HepG2 (cell line): Measurements from ENCODE around the gene MASP2. TPM values are rescaled to one million over a fixed set of nuclear protein-coding genes. Genes with fewer than 3 reads are reported as not detected.

Source experiments
- ADNP ChIP-seq: sonication (generic); formaldehyde crosslinking; IDR thresholded peaks from 2 replicates; pipeline ENCODE4 v1.4.0; 2020; ENCODE audit warnings: missing genetic modification reagents
- AGO1 ChIP-seq: fragments of 200-400 bp; formaldehyde crosslinking; IDR thresholded peaks from 2 replicates; pipeline ENCODE4 v1.6.1; 2017; ENCODE audit warnings: mild to moderate bottlenecking, low read depth, low read length, moderate library complexity; ENCODE audit not compliant: poor library complexity, severe bottlenecking
- POLR2A ChIP-seq, 2 experiments: IDR thresholded peaks; 2 replicates each; pipeline ENCODE4 v1.6.1; 2011; ENCODE audit warnings: low read depth in 2 of 2, low read length in 2 of 2, mild to moderate bottlenecking in 1 of 2, moderate library complexity in 1 of 2; ENCODE audit not compliant: insufficient read depth in 1 of 2
- RBM39 ChIP-seq: fragments of 200-400 bp; formaldehyde crosslinking; IDR thresholded peaks from one replicate; pipeline ENCODE4 v1.6.1; 2018; ENCODE audit warnings: antibody characterized with exemption, mild to moderate bottlenecking, low read depth, low read length; ENCODE audit not compliant: poor library complexity, severe bottlenecking
- RFXAP ChIP-seq: sonication (generic); formaldehyde crosslinking; IDR thresholded peaks from 2 replicates; pipeline ENCODE4 v1.4.0; 2020; ENCODE audit warnings: missing genetic modification reagents, borderline replicate concordance
- ZFP36L1 ChIP-seq: sonication (generic); formaldehyde crosslinking; IDR thresholded peaks from 2 replicates; pipeline ENCODE4 v1.8.0; 2022; ENCODE audit warnings: mild to moderate bottlenecking, missing genetic modification reagents, moderate library complexity
- ZNF101 ChIP-seq: sonication (generic); formaldehyde crosslinking; IDR thresholded peaks from 2 replicates; pipeline ENCODE4 v1.4.0; 2020; ENCODE audit warnings: mild to moderate bottlenecking, low read depth, missing genetic modification reagents, borderline replicate concordance
- ZNF530 ChIP-seq: sonication (generic); formaldehyde crosslinking; IDR thresholded peaks from 2 replicates; pipeline ENCODE4 v1.5.0; 2020; ENCODE audit warnings: low read depth, mild to moderate bottlenecking, missing genetic modification reagents
- ZNF607 ChIP-seq: sonication (generic); formaldehyde crosslinking; IDR thresholded peaks from 2 replicates; pipeline ENCODE4 v1.5.1; 2020; ENCODE audit warnings: missing genetic modification reagents, mild to moderate bottlenecking, borderline replicate concordance
- ZNF768 ChIP-seq: sonication (generic); formaldehyde crosslinking; IDR thresholded peaks from 2 replicates; pipeline ENCODE4 v1.4.0; 2020; ENCODE audit warnings: missing genetic modification reagents
- polyA plus RNA-seq, 8 experiments: library from polyadenylated mRNA; depleted of rRNA in 3 of 8; stranded (reverse) in 7 of 8; unstranded in 1 of 8; fragments of >200 nt; fragmentation: Illumina TruSeq in 4 of 8; extraction: Trizol in 4 of 8; gene quantifications; 2 replicates each; pipeline versions ENCODE4 v1.2.1 to v1.2.3, GENCODE V29; 2011 to 2016; ENCODE audit warnings: low read depth in 4 of 8, missing spikeins in 1 of 8, mixed read lengths in 1 of 8; ENCODE audit not compliant: insufficient read depth in 1 of 8
- total RNA-seq, 5 experiments: library from RNA; depleted of rRNA; stranded (reverse); fragments of >200 nt; fragmentation: Illumina TruSeq; extraction: Trizol; gene quantifications; 2 replicates each; pipeline ENCODE4 v1.2.3, GENCODE V29; 2016; ENCODE audit warnings: low read depth in 1 of 5
- TF ChIP-seq, protein P1 (sequence below): sonication (generic); formaldehyde crosslinking; IDR thresholded peaks from 2 replicates; pipeline ENCODE4 v1.4.0; 2020; ENCODE audit warnings: missing genetic modification reagents, borderline replicate concordance
- TF ChIP-seq, protein P2 (sequence below): sonication (generic); formaldehyde crosslinking; IDR thresholded peaks from 2 replicates; pipeline ENCODE4 v1.9.0; 2021; ENCODE audit warnings: mild to moderate bottlenecking, missing genetic modification reagents
- TF ChIP-seq, protein P3 (sequence below): sonication (generic); formaldehyde crosslinking; IDR thresholded peaks from 2 replicates; pipeline ENCODE4 v1.4.0; 2020; ENCODE audit warnings: mild to moderate bottlenecking, missing genetic modification reagents
- TF ChIP-seq, protein P4 (sequence below): sonication (generic); formaldehyde crosslinking; IDR thresholded peaks from 2 replicates; pipeline ENCODE4 v1.4.0; 2020; ENCODE audit warnings: missing genetic modification reagents, borderline replicate concordance

MASP2 gene
- total and polyA plus RNA-seq, 2 of the 13 experiments (the other 11 are each of a cell fraction or from before 2014, with no cell fraction given) = 7.1 to 11.8 TPM

DNA sequence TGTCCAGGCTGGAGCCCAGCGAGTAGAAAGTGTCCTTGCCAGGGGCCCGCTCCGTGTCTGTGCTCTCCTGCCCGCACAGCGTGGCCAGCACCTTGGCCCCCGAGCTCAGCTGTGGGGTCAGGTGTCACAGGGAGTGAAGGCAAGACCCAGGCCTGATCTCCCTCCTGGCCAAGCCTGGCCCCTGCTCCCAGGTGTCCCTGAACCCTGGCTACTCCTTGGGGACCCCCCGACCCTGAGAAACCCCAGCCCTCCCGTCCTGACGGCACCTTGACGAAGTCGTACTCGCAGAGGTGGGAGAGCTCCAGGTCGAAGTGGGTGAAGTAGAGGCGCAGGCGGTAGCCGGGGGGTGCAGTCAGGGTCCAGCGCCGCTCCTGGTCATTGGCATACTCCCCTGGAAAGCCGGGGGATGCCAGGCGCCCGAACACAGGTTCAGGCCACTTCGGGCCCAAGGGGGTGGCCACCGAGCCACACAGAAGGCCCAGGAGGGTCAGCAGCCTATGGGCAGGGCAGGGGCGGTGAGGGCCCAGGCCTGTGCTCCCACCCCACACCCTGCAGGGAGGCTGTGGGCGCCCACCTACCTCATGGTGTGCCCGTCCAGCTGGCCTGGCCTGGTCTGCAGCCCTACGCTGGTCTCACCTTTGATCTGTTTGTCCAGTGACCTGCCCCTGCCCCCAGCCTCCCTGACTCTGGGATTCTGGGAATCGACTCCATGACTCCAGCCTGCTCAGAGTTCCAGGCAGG, at the start of gene MASP2 (continued):
- TF ChIP-seq, protein P1, sequence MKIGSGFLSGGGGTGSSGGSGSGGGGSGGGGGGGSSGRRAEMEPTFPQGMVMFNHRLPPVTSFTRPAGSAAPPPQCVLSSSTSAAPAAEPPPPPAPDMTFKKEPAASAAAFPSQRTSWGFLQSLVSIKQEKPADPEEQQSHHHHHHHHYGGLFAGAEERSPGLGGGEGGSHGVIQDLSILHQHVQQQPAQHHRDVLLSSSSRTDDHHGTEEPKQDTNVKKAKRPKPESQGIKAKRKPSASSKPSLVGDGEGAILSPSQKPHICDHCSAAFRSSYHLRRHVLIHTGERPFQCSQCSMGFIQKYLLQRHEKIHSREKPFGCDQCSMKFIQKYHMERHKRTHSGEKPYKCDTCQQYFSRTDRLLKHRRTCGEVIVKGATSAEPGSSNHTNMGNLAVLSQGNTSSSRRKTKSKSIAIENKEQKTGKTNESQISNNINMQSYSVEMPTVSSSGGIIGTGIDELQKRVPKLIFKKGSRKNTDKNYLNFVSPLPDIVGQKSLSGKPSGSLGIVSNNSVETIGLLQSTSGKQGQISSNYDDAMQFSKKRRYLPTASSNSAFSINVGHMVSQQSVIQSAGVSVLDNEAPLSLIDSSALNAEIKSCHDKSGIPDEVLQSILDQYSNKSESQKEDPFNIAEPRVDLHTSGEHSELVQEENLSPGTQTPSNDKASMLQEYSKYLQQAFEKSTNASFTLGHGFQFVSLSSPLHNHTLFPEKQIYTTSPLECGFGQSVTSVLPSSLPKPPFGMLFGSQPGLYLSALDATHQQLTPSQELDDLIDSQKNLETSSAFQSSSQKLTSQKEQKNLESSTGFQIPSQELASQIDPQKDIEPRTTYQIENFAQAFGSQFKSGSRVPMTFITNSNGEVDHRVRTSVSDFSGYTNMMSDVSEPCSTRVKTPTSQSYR (CRISPR knock-in tag) = peak; percentile 93
- no peak for TF ChIP-seq ADNP
- TF ChIP-seq, protein P2, sequence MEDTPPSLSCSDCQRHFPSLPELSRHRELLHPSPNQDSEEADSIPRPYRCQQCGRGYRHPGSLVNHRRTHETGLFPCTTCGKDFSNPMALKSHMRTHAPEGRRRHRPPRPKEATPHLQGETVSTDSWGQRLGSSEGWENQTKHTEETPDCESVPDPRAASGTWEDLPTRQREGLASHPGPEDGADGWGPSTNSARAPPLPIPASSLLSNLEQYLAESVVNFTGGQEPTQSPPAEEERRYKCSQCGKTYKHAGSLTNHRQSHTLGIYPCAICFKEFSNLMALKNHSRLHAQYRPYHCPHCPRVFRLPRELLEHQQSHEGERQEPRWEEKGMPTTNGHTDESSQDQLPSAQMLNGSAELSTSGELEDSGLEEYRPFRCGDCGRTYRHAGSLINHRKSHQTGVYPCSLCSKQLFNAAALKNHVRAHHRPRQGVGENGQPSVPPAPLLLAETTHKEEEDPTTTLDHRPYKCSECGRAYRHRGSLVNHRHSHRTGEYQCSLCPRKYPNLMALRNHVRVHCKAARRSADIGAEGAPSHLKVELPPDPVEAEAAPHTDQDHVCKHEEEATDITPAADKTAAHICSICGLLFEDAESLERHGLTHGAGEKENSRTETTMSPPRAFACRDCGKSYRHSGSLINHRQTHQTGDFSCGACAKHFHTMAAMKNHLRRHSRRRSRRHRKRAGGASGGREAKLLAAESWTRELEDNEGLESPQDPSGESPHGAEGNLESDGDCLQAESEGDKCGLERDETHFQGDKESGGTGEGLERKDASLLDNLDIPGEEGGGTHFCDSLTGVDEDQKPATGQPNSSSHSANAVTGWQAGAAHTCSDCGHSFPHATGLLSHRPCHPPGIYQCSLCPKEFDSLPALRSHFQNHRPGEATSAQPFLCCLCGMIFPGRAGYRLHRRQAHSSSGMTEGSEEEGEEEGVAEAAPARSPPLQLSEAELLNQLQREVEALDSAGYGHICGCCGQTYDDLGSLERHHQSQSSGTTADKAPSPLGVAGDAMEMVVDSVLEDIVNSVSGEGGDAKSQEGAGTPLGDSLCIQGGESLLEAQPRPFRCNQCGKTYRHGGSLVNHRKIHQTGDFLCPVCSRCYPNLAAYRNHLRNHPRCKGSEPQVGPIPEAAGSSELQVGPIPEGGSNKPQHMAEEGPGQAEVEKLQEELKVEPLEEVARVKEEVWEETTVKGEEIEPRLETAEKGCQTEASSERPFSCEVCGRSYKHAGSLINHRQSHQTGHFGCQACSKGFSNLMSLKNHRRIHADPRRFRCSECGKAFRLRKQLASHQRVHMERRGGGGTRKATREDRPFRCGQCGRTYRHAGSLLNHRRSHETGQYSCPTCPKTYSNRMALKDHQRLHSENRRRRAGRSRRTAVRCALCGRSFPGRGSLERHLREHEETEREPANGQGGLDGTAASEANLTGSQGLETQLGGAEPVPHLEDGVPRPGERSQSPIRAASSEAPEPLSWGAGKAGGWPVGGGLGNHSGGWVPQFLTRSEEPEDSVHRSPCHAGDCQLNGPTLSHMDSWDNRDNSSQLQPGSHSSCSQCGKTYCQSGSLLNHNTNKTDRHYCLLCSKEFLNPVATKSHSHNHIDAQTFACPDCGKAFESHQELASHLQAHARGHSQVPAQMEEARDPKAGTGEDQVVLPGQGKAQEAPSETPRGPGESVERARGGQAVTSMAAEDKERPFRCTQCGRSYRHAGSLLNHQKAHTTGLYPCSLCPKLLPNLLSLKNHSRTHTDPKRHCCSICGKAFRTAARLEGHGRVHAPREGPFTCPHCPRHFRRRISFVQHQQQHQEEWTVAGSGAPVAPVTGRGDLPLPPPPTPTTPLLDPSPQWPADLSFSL = no peak
- peak; percentile 50; the same call in 1 of the 2 replicates for TF ChIP-seq ZNF768
- TF ChIP-seq ZFP36L1 = no peak
- no peak for TF ChIP-seq ZNF530 (CRISPR knock-in tag)
- no peak for TF ChIP-seq AGO1
- TF ChIP-seq RBM39 = peak; percentile 58
- TF ChIP-seq, protein P3, sequence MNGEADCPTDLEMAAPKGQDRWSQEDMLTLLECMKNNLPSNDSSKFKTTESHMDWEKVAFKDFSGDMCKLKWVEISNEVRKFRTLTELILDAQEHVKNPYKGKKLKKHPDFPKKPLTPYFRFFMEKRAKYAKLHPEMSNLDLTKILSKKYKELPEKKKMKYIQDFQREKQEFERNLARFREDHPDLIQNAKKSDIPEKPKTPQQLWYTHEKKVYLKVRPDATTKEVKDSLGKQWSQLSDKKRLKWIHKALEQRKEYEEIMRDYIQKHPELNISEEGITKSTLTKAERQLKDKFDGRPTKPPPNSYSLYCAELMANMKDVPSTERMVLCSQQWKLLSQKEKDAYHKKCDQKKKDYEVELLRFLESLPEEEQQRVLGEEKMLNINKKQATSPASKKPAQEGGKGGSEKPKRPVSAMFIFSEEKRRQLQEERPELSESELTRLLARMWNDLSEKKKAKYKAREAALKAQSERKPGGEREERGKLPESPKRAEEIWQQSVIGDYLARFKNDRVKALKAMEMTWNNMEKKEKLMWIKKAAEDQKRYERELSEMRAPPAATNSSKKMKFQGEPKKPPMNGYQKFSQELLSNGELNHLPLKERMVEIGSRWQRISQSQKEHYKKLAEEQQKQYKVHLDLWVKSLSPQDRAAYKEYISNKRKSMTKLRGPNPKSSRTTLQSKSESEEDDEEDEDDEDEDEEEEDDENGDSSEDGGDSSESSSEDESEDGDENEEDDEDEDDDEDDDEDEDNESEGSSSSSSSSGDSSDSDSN (CRISPR knock-in tag) = peak; percentile 54
- no peak for TF ChIP-seq RFXAP (CRISPR knock-in tag)
- TF ChIP-seq ZNF101 (CRISPR knock-in tag) = no peak
- 0 out of 2 replicates have a peak, but pooled peaks have one; percentile 23 for TF ChIP-seq ZNF607
- TF ChIP-seq, protein P4, sequence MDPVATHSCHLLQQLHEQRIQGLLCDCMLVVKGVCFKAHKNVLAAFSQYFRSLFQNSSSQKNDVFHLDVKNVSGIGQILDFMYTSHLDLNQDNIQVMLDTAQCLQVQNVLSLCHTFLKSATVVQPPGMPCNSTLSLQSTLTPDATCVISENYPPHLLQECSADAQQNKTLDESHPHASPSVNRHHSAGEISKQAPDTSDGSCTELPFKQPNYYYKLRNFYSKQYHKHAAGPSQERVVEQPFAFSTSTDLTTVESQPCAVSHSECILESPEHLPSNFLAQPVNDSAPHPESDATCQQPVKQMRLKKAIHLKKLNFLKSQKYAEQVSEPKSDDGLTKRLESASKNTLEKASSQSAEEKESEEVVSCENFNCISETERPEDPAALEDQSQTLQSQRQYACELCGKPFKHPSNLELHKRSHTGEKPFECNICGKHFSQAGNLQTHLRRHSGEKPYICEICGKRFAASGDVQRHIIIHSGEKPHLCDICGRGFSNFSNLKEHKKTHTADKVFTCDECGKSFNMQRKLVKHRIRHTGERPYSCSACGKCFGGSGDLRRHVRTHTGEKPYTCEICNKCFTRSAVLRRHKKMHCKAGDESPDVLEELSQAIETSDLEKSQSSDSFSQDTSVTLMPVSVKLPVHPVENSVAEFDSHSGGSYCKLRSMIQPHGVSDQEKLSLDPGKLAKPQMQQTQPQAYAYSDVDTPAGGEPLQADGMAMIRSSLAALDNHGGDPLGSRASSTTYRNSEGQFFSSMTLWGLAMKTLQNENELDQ (CRISPR knock-in tag) = no peak
- TF ChIP-seq POLR2A (IDR thresholded peaks at IDR 0.05; ENCODE audit: insufficient read depth in 1 of 2, low read depth in 2 of 2, low read length in 2 of 2) = peak; percentile 80 to 89
